HG03460 (cell line): ENCODE measurements around the gene FOXP4.

Experiments used
- ATAC-seq: cut with Tn5 transposase; IDR thresholded peaks from one replicate; pipeline ENCODE4 v1.9.1; 2021; ENCODE audit not compliant: unreplicated experiment

Gene FOXP4

DNA sequence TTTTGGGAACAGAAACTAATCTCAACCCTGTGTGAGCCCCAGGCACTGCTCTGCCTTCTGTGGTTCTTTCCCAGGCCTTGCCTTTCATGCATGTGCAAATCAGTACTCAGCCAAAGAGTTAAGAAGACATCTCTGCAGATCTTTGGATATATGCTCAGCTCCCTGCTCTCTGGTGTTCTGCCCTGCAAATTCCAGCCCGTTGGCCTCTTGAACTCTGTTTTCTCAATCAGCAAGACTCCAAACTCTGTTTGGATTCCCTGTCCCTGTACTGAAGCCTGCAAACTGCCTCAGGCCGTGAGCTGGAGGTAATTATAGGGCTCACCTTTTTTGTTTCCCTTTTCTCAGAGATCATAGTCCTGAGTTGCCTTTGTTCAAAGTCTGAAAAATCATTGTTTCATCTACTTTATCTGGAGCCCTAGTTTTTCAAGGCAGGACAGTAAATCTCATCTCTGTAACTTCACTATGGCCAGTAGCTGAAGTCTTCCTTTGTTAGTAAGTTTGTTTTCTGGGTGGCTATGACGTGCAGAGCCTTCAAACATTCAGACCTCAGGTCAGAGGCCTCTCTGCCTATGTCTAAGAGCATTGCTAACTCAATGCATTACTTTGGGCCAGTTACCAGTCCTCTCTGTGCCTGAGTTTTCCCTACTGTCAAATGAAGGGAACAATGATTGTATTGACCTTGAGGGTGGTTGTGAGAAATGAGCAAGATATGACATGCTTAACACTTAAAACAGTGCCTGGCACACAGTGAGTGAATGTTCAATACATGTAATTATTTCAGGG lies 76.2 kb downstream of the FOXP4 start:
- no peak for ATAC-seq

- ATAC-seq, result no peak
Measured at GRCh38 chr6:41623330-41623729, 77.1 kb downstream of the FOXP4 start.

DNA sequence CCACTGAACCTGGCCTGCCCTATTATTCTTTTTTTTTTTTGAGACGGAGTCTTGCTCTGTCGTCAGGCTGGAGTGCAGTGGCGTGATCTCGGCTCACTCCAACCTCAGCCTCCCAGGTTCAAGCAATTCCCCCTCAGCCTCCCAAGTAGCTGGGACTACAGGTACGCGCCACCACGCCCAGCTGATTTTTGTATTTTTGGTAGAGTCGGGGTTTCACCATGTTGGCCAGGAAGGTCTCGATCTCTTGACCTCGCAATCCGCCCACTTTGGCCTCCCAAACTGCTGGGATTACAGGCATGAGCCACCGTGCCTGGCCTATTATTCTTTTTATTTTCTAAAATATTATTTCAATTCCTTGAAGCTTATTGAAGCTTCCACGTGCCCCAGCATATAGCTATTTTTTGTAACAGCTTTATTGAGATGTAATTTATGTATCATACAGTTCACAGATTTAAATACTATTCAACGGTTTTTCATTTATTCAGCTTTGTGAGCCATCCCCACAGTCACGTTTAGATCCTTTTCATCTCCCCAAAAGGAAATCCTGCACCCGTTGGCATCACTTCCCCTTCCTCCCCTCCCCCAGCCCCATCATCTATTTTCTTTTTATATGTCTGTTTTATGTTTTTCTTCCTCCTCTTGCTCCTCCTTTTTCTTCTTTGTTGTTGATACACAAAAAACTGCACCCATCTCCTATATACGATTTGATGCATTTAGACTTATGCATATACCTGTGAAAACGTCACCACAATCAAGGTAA lies 78.6 kb downstream of the FOXP4 start:
- ATAC-seq, result no peak

DNA sequence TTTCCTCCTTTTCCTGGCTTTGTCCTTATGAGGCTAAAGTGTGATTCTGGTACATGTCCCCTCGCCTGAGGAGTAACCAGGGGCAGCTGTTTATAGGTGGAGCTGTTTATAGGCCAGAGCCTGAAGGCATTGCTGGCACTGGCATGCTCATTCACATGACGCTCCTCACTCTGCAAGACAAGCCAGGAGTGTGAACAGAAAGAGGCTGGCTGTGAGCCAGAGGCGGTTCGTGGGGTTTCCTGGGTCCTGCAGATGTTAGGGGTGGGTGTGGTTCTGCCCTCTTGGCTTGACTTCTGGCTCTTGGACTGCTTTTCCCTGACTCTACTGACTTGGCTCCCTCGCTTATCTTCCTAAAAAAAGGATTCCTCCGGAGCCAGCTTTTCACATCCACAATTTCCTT lies 79.3 kb downstream of the FOXP4 start:
- no peak for ATAC-seq

DNA sequence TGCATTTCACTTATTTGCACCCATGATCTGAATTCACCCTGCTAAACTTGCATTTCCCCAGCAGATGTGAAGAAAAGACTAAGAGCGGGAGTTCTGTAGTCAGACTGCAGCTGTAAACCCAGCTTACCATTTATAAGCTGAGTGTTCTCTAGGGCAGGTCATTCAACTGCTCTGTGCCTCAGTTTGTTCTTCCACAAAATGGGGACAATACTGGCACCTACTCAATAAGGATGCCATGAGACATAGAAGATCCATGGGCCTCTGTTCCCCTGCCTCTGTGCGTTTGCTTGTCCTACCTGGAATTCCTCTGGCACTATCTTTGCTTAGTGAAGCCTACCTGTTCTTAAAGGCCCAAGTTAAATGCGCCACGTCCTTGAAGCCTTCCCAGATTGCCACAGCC lies 79.8 kb downstream of the FOXP4 start:
- ATAC-seq, result no peak

DNA sequence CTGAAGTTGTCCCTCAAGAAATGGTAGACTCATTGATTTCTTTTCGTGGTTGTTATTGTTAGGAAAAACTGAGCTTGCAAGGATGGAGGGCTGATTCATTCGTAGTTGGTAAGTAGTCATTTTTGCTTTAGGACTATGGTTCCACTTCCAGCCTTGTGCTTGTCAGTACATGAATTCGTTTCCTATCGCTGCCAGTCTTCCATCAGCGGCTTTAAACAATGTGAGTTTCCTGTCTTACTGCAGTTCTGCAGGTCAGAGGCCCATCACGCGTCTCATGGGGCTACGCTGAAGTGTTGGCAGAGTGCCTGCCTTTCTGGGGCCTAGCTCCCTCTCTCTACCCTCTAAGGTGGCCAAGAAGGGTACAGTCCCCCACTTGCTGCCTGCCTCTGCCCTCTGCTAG lies 80.7 kb downstream of the FOXP4 start:
- no peak for ATAC-seq

- no peak for ATAC-seq
Measured at GRCh38 chr6:41629128-41629527, 82.9 kb downstream of the FOXP4 start.

GRCh38 chr6:41630069-41630468 lies 83.9 kb downstream of the FOXP4 start:
- no peak for ATAC-seq

GRCh38 chr6:41630946-41631345 lies 84.8 kb downstream of the FOXP4 start:
- no peak for ATAC-seq

DNA sequence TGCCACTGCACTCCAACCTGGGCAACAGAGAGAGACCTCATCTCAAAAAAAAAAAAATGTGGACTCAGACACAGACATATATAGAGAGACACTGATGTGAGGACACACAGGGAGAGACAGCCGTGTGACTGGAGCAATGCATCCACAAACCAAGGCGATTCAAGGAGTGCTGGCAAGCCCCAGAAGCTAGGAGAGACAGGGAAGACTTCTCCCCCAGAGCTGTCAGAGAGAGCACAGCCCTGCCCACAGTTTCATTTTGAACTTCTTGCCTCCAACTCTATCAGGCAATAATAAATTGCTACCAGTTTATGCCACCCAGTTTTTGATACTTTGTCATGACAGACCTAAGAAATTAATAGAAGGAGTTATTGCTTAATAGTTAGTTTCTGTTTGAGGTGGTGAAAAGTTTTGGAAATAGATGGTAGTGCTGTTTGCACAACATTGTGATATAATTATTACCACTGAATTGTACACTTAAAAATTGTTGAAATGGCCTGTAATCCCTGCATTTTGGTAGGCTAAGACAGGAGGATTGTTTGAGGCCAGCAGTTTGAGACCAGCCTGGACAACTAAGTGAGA lies 87.0 kb downstream of the FOXP4 start:
- no peak for ATAC-seq

- no peak for ATAC-seq
Measured at GRCh38 chr6:41634657-41635056, 88.5 kb downstream of the FOXP4 start.

- no peak for ATAC-seq
Measured at GRCh38 chr6:41635365-41635764, 89.2 kb downstream of the FOXP4 start.

GRCh38 chr6:41636833-41637193 lies 90.6 kb downstream of the FOXP4 start:
- ATAC-seq, result no peak

DNA sequence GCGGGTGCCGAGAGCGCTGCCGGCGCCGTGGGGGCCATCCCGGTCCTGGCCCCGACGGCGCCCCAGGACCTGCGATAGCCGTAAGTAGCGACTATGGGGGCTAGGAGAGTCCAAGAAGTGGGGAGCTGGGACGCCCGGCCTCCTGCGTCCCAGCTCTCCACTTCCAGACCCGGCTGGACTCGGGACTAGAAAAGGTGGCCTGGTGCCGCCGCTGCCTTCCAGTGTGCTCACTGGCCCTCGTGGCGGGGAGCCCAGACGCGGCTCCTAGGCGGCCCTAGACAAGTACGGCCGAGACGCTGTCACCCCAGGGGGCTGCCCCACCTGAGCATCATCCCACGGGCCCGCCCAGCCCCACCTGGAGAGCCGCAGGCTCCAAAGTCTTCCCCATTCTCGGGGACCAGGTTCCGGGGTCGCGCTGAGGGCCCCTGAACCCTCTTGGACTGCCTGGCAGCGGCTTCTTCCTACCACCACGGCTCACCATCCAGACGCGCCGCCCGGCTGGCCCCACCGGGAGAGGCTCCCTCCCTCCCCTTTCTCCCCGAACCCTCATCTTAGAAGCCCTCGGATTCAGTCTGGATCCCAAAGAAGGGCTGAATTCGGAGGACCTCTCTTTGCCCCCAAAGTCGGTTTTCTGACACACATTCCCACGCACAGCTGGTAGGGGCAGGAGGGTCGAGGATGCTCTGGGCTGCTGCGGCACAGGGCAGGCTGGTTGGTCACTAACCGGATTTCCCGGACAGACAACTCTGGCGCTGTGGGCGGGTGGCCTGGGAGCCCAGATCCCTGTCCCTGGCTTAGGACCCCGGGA lies 91.2 kb downstream of the FOXP4 start:
- no peak for ATAC-seq

GRCh38 chr6:41638002-41638934 lies 92.1 kb downstream of the FOXP4 start, which contains the start of gene MDFI:
TSS of gene MDFI (plus strand) at chr6:41638468. CDS start at chr6:41638750, 282 bp downstream.
- ATAC-seq, result no peak

DNA sequence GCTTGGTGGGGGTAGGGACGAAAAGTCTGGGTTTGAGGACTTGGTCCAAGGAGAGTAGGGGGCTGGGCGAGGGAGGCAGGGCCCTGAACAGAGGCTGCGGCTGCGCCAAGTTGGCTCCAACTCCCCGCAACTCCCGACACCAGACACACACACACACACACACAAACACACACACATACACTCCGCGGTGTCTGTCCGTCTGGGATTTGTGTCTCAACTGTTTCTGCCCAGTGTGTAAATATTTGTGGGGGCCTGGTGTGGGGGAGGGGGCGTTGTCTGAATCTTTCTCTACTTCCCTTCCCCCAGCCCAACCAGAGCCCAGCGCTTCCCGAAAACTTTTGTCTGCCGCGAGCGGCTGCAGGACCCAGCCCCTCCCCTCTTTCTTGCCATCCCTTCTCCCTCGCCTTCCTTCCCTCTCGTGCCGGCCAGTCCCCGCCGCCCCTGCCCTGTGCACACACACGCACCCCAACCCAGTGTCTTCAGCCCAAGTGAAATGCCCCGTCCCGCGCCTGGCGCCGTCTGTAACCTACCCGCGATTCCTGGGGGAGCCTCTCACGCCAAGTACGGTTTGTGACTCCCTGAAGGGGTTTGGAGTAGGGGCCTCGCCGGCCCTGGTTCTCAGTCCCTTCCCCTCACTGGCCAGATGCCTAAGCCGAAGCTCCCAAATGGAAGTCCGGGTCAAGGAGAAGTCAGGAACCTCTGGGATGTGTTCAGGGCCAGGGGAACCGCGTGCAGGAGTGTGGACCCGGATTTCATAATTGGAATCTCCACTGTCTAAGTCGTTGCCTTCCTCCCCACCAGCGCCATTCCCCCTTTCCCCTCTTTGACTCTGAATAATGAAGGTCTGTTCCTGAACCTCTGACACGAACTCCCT lies 93.0 kb downstream of the FOXP4 start:
- ATAC-seq, result no peak

DNA sequence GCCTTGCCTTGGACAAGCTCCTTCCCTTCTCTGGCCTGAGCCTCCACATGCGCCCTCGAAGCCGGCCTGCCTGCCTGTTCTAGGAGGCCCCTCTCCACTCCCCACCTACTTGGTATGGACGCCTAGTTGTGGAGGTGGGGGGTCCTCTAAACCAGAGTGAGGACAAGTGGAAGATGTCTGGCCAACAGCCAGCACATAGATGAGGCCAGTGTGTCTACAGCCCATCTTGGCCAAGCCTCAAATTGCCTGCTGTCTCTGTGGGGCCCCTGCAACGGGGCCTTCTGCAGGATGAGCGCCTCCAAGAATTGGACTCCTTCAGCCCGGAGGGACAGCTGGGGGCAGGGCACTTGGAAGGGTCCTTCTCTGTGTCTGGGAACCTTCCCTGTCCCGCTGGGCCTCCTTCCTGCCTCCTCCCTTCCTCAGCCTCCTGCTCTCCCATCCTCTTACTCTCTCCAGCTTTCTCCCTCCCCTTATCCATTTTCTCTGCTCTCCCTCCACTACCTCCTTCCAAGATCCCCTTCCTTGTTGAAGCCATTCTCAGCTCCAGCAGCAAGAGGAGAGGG lies 93.7 kb downstream of the FOXP4 start:
- ATAC-seq, result no peak

DNA sequence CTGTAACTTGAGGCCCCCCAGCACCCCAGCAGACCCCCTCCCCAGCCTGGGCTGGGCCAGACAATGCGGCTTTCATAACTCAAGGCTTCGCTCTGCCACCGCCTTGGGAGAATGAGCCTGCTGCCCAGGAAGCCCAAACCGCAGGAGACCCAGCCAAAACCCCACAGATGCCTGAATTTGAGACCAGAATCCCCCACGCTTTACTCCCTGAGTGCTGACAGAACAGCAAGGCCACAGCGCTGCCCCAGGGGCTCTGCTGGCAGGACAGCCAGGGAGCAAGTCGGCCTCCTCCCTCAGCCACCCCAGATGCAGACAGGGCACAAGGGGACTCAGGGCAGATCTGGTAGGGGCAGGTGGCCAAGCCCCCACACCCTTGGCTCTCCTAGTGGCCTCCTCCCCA lies 94.2 kb downstream of the FOXP4 start:
- no peak for ATAC-seq

- no peak for ATAC-seq
Measured at GRCh38 chr6:41641352-41641925, 95.3 kb downstream of the FOXP4 start.
